ENCODE data around the gene PAN2. TPM values are rescaled to one million over a fixed set of nuclear protein-coding genes. Genes with fewer than 3 reads are reported as not detected.

The PAN2 gene
- total RNA-seq, 1 experiment from 2014 or later: 75.0 TPM

GRCh38 chr12:56377310-56377988, 43.6 kb upstream of the PAN2 start:
- Histone ChIP-seq H3K9me3 (ENCODE audit: control insufficient read depth in 1 of 2, insufficient read depth in 1 of 2, low read depth in 1 of 2, low read length in 2 of 2) (no peaks in the 10 kb centered on the region), H4K20me1 (ENCODE audit: insufficient read depth) (no peaks in the 10 kb centered on the region), H3K79me2 (ENCODE audit: insufficient read depth, low read length) (no peaks in the 10 kb centered on the region), H3K9me2 (ENCODE audit: insufficient read depth) (no peaks in the 10 kb centered on the region), H2AFZ (ENCODE audit: low read depth, low read length, poor library complexity, severe bottlenecking) (peak overlapping the region; percentile 26), H3K4me2 (ENCODE audit: low read length) (no peak overlapping the region), H3K27ac (ENCODE audit: low read depth, low read length) (no peak overlapping the region), H3K36me3 (ENCODE audit: control insufficient read depth in 1 of 2, insufficient read depth in 2 of 2, low read length in 2 of 2) (no peaks in the 10 kb centered on the region), H3K9ac (ENCODE audit: low read length) (no peak overlapping the region), H3K4me3 (replicated peaks in 1 of 2; ENCODE audit: low read depth in 1 of 2, low read length in 2 of 2) (no peak overlapping the region), H3K27me3 (ENCODE audit: insufficient read depth, low read length) (no peaks in the 10 kb centered on the region), H3K4me1 (ENCODE audit: control insufficient read depth in 1 of 2, insufficient read depth in 2 of 2, low read length in 2 of 2) (peaks cover 0 to 7% of the 10 kb centered on the region in 2 experiments; a peak in 1 of 4 replicates)
- intact Hi-C loops (cut with micrococcal nuclease): loop anchor here (1.0 kb wide), 1 partner anchor 87 kb away; no protein-coding TSS in a partner anchor
- peak; percentile 12 for DNase-seq (ENCODE audit: low read depth, low spot score)
- no TSS peak for BruUV-seq (replicated peaks)
- peak; percentile 70 for ATAC-seq
- ChIA-PET RAD21 (ENCODE audit: low non-redundant PET in 1 of 2, low total read pairs in 2 of 2, uncharacterized antibody in 2 of 2, unreplicated experiment in 2 of 2) (no interaction called here), POLR2A (interaction anchor here (1.3 to 1.6 kb wide), 2 partner anchors 9 to 17 kb away, joined by 3 to 5 read pairs; no protein-coding TSS in a partner anchor), CTCF (interaction anchor here (2.4 kb wide), 1 partner anchor 87 kb away, joined by 10 read pairs; no protein-coding TSS in a partner anchor)
- TF ChIP-seq RAD21 (IDR thresholded peaks at IDR 0.05; ENCODE audit: low read depth): peak; percentile 65
- peak in 2 of 3 experiments; percentile 26; a peak in 2 of 6 replicates for TF ChIP-seq CTCF (IDR thresholded peaks at IDR 0.05 in 2 of 3, conservative IDR thresholded peaks at IDR 0.05 in 1 of 3; ENCODE audit: borderline replicate concordance in 1 of 3, insufficient read depth in 1 of 3, low read depth in 2 of 3, low read length in 2 of 3)
- TF ChIP-seq CBX3 (IDR thresholded peaks at IDR 0.05; ENCODE audit: low read depth): no peak
- 0 out of 2 replicates have a peak, but pooled peaks have one; percentile 25 for TF ChIP-seq FOSL1 (IDR thresholded peaks at IDR 0.05; ENCODE audit: low read depth)
